GM18526 (cell line): ENCODE data around the gene COPA.

Experiments
- POLR2A ChIP-seq: IDR thresholded peaks from 3 replicates; pipeline ENCODE4 v1.6.1; 2011; ENCODE audit not compliant: insufficient read length; ENCODE audit errors: extremely low read depth

Gene COPA

DNA sequence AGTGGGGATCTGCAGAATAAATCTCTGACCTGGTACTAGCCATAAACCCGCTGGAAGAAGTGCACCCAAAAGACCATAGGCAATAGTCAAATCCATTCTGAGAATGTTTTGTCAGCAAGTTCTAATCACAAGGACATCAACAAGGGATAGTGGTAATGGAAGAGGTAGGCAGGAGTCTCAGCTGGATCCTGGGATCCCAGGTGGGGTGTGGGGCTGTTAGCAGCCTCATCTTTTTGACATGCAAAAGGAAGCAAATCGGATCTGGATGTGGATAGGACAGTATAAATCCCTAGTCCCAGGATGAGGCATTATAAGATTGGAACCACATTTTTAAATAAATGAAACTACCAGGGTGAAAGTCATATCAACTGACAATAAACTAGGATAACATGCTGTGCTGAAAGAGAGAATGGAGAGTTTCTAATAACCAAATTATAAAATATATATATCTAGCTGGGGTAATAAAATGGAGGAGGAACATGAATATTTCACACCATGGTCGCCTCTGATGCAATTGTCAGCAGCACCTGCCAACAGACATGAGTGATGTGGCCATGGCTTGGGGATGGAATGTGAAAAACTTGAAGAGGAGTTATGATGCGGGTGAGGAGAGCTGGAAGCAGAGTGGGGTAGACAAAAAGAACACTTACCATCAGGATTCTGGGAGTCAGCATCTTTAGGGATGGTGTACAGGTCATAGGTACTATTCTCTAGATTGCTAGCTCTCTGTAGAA lies 34.4 kb downstream of the COPA start:
- TF ChIP-seq POLR2A: no peak

GRCh38 chr1:160307118-160307791 lies 35.8 kb downstream of the COPA start:
- no peak for TF ChIP-seq POLR2A

DNA sequence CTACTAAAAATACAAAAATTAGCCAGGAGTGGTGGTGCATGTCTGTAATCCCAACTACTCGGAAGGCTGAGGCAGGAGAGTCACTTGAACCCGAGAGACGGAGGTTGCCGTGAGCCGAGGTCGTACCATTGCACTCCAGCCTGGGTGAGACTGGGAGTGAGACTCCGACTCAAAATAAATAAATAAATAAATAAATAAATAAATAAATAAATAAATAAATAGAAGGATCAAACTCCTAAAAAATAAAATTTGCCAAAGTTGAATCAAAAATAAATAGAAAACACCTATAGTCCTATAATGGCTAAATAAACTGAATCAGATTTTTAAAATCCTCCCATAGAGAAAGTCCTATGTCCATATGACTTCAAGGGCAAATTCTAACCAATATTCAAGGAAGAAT lies 42.9 kb downstream of the COPA start:
- no peak for TF ChIP-seq POLR2A

DNA sequence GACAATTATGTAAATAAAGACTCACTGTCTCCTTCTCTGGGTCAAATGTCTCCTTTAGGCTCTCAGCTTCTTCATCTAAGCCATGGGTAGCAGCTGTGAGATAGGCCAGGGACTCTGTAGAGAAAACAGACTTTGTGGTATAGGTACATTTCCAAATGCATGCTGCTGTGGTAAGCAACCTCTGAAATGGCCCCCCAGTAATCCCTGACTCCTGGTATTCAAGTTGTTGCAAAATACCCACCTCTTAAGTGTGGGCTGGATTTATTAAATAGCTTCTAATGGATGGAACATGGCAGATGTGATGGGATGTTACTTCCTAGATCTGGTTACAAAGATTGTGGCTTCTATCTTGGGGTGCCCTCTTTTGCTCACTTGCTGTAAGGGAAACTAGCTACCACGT lies 47.0 kb downstream of the COPA start:
- no peak for TF ChIP-seq POLR2A

GRCh38 chr1:160293020-160293968 lies 49.8 kb downstream of the COPA start:
- TF ChIP-seq POLR2A: no peak

DNA sequence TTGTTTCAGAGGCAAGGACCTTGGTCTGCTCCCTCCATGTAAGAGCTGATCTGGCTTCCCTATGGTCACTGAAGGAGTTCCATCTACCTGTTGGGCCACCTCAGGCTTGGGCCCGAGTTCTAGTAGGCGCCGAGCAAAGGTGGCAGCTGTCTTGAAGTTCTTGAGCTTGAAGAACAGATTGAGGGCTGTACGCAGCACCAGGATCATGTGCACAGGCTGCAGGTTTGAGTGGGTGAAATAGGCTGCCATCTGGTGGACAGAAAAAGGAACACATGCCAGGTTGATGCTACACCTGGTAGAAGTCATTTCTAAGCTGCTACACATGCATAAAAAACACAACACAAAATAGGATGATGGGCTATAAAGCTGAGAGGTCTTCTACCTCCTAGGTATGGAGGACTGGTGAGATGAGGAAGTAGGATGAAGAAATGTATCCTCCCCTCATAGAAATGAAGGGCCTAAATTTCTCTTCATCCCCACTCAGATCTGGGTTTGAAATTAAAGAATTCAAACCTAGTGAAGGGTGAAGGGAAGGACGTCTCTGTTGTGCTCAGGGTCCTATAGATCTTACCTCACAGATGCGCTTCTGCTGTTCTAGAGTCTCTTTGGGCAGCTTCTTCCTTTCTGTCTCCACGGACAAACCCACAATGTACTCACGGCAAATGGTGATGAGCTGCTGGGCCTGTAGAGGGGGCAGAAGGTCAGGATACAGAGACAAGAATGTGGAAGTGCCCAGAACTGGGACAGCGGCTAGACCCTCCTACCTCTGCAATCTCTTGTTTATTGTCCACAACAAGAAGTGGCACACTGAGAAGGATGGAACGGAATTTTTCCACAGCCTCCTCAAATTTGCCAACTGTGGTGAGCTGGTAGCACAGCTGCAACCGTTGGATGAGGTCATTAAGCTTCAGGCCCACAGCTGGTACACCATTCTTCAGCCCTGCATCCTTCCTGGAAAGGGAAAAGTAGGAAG lies 51.5 kb downstream of the COPA start:
- no peak for TF ChIP-seq POLR2A

GRCh38 chr1:160285506-160285905 lies 57.5 kb downstream of the COPA start:
- TF ChIP-seq POLR2A: no peak

DNA sequence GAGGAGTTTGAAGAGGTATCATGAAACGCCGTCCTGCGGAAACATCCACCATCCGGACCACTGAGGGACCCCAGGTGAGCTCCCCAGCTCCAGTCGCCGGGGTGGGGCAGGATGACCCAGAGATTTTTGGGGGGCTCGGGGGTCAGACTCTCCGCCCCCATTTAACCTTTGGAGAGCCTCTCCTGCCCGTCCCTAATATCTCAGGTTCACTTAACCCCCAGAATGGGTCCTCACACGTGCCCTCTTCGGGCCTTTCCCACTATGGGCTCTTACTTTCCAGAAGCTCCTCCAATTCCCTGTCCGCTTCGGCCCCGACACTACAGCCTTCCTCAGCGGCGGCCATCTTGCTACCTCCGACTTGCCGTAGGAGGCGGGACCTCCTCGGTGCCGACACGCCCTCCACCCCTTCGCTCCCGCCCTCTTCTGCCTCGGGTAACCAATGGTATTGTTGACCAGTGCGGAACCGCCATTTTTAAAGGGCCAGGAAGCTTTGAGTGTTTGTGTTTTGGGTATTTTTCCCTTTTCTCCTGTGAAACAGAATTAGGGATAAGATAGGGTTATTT lies 58.2 kb downstream of the COPA start, which contains the start of gene PEX19:
Gene PEX19, minus strand, starts transcription at position 352 of the 563 bp plus-strand sequence. Its CDS starts 9 bp downstream, at position 343.
- TF ChIP-seq POLR2A: peak; percentile 86

GRCh38 chr1:160284220-160284781 lies 58.7 kb downstream of the COPA start:
- TF ChIP-seq POLR2A: no peak

DNA sequence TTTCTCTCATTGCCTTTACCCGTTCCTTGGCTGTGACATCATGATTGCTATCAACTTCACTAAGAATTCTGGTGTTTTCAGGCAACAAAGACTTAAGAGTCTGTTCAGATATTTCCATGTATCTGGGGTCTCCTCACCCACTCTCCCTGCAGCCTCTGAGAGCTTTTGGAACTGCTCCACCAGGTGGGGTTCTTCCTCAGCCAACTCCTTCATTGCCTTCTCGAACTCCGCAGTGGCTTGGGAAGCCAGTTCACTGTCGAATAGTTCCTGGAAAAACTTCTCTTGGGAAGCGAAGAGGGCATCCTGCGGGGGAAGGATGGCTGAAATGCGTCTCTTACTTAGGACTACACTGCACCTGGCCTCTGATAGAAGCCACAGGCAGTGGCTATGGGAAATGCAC lies 60.2 kb downstream of the COPA start:
- no peak for TF ChIP-seq POLR2A

GRCh38 chr1:160277987-160278386 lies 65.1 kb downstream of the COPA start:
- TF ChIP-seq POLR2A: no peak

DNA sequence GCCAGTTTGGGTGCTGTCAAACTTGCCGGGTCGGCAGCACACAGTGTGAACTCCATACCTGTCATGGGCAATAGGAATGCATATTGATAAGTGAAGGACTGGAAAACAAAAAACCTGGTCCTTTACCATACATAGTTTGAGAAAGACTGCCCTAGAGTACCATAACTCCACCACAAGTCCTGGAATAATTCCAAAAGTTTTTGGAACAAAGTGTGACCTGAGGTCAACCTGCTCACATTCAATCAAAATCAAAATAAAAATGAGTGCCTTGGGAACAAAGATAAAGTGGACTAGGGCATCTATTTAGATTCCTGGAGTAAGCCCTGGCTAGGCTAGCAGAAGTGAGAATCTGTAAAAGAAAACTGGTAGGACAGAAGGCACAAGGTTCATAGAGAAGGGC lies 65.7 kb downstream of the COPA start:
- TF ChIP-seq POLR2A: no peak

DNA sequence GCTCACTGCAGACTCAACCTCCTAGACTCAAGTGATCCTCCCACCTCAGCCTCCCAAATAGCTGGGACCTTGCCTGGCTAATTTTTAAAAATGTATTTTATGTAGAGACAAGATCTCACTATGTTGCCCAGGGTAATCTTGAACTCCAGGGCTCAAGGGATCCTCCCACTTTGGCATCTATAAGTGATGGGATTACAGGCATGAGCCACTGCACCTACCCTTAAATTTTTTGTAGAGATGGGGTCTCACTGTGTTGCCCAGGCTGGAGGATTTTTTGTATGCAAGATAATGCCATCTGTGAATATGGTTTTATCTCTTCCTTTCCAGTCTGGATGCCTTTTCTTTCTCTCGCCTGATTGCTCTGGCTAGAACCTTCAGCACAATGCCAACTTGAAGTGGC lies 72.0 kb downstream of the COPA start:
- TF ChIP-seq POLR2A: no peak
